HG02571 (cell line): ENCODE results near the gene ARHGEF40.

Experiments
- ATAC-seq: cut with Tn5 transposase; IDR thresholded peaks from one replicate; pipeline ENCODE4 v1.9.1; 2021; ENCODE audit warnings: mild to moderate bottlenecking, moderate library complexity; ENCODE audit not compliant: unreplicated experiment

The ARHGEF40 gene

GRCh38 chr14:21058903-21059302 lies 11.2 kb upstream of the ARHGEF40 start:
- ATAC-seq: no peak

DNA sequence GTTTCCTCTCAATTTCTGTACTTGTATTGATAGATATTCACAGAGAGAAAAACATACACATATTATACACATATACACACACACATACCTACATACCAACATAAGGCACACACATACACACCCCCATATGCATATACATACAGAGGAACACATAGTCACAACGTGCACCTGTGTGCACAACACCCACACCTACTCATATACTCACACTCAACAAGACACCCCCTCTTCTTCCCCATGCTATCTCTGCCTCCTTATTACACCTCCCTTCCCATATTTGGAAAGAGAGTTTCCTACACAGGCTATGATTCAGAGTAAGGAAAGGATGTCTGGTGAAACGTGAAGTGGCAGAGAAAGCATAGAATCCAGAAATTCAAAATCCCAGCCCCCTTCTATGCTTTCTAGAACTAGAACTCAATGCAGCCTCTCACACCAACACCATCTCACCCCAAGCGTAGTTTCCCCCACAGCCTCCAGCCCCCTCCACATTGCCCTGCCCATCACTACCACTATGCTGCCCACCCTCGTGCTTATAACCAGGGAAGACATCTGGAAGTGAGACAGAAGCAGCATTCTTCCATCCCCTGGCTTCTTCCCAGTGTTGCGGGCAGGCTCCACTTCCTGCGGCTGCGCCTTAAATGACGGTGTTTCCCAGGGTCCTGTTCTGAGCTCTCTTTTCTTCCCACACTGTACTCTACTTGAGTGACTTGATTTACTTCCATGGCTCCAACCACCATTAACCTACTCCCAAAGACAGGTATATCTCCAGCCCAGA lies 10.1 kb upstream of the ARHGEF40 start:
- no peak for ATAC-seq

GRCh38 chr14:21060614-21061346 lies 9.3 kb upstream of the ARHGEF40 start:
- no peak for ATAC-seq

GRCh38 chr14:21061347-21061668 lies 8.8 kb upstream of the ARHGEF40 start:
- ATAC-seq: no peak

DNA sequence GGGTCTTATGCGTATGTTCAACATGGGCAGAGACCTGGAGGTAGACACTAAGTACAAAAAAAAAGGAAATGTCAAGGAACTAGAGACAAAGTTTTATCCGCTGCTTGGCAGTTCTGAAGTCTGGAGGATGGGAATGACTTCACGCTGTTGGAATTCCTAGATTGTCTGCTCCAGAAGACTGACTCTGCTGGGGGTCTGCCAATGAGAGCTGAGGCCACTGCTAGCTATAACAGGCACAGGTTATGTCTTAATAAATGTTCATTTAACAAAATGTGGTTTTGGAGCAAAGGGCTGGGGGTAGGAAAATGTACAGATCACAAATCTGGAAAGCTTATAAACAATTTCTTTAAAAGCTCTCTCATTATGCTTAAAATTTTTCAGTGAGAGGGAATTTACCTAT lies 6.6 kb upstream of the ARHGEF40 start:
- no peak for ATAC-seq

DNA sequence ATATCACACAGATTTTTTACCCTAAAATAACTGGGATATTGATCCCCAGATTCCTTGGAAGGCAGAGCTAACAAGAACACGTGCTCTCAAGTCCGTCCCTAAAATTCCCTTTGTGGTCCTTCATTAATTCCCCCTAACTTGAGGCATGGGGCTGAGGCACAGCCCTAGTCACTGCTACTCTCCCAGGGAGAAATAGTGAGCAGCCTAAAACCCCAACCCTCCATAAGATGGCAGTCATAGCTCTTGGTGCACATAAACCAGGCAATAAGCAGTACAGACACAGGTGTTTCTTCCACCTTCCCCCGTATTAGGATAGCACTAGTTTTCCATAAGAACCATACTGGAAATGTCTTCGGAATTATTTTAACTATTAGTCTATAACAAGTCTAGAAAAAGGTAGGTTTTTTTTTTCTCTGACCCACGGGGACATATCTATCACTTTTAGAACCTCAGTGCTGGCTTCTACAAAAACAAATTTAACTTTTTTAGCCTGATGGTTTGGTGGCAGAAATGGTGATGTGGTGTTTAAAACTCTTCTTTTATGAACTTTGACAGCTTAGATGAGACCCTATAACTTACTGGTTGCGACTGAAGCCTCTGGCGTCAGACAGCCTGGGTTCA lies 3.1 kb upstream of the ARHGEF40 start:
- no peak for ATAC-seq

DNA sequence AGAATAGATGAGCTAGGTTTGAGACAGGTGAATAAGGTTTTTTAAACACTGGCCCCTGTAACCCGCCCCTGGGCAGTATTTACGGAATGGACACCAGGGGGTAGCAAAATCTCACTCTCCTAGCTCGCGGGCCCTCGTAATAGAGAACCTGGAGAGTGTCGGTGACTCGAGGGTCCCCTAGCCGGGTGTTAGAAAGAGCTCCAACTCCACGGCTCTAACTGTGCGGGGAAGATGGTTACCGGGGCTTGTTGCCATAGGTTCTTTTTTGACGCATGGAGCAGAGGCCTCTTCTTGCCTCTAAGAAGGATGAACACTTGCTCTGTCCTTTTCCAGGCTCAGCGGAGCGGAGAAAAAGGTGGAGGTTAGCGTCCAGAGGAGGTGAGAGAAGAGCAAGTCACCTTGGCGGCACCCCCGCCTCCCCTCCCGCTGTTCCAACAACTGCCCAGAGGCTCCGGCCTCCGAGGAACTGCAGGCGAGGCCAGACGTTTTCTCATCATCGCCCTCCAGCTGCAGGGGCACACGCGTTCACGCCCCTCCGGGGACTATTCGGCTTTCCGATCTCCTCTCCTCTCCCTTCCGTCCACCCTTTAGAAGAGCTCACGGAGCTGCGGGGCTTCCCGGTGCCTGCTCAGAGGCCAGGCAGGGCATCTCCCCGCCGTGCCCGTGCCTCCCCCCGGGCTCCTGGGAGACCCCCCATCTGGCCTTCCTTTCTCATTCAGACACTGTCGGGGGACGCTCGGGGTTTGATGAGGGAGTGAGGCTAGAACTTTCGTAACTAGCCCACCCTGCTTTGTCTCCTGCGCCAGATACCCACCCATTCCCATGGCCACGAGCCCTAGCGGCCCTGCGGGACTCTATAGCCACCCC lies 1.4 kb upstream of the ARHGEF40 start:
- ATAC-seq: no peak

GRCh38 chr14:21069388-21070082 lies 569 bp upstream of the ARHGEF40 start:
- ATAC-seq: no peak

GRCh38 chr14:21070610-21071224 lies 613 bp downstream of the ARHGEF40 start:
- peak; percentile 12 for ATAC-seq

- ATAC-seq: peak; percentile 63
These were observed 1.3 kb downstream of the ARHGEF40 start for GRCh38 chr14:21071225-21072030.

DNA sequence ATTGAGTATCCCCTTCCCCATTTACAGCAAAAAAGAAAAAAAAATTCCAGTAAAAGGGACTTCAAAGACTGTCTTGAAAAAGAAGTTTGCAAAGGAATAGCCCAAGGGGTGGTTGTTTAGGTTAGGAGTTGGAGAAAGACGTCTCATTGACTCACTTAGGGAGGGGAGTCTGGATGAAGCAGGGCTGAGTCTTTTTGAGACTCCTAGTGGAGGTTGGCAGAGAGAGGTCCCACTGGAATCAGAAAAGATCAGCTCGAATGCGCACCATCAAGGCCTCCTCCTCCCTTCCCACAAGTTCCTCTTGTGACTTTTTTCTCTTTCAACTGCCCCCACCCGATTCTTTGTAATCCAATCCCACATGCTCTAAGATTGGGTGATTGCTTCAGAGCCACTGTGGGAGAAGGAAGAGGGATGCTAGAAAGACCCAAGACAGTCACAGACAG lies 1.9 kb downstream of the ARHGEF40 start:
- ATAC-seq: no peak

GRCh38 chr14:21072781-21073339 lies 2.8 kb downstream of the ARHGEF40 start:
- no peak for ATAC-seq

- no peak for ATAC-seq
These were observed 3.8 kb downstream of the ARHGEF40 start for GRCh38 chr14:21073921-21074320.

- ATAC-seq: no peak
These were observed 4.5 kb downstream of the ARHGEF40 start for GRCh38 chr14:21074398-21075272.

DNA sequence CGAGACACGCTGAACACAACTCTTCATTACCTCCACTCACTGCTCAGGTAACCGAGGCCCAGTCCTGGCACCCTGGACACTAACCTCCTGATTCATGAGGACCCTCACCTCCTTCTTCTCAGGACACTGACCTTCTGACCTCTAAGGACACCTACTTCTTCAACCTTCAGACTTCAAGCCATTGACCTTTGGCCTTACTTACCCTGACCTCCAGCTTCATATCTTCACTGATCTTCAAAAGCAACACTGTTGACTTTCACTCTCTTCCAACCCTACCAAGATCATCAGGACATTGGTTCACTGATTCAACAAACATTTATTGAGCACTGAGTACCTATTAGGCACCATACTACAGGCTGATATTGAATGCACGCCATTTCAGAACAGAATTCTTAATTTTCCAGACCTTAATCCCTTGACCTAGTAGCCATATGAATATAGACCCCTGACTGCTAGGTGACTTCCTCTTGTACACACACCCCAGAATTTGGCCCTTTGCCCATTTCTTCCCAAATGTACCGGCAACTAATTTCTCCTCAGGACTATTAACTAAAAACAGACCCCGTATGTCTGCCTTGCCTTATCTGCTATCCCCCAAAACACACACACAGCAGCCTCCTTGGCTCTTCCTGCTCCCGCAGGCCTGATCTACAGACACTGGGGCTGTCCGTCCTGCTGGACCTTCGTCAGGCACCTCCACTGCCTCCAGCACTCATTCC lies 5.8 kb downstream of the ARHGEF40 start:
- ATAC-seq: no peak

DNA sequence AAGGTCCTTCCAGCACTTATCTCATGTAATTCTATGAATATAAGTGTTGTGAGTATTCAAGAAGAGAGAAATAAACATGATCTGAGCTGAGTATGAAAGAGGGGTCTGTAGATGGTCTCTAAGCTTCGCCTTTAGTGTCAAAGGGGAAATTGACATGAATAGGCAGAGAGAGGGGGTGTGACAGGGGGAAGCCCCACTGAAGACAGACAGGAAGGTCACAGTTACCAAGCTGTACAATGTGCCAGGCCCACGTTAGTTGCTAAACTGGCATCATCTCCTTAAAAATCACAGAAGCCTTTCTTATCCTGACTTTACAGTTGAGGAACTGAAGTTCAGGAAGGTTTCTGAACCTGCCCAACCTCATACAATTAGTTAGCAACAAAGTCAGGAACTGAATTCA lies 7.6 kb downstream of the ARHGEF40 start:
- no peak for ATAC-seq

- ATAC-seq: no peak
These were observed 8.2 kb downstream of the ARHGEF40 start for GRCh38 chr14:21078287-21078686.
